Adrenal gland (tissue), 5 donors: ENCODE data around the gene PPP1R37.

Experiments used
- POLR2A ChIP-seq, 2 donors: fragments of 450-650 bp; IDR thresholded peaks; one replicate each; pipeline ENCODE4 v1.6.1; 2017; ENCODE audit warnings: antibody characterized with exemption in 2 of 2, mild to moderate bottlenecking in 2 of 2, moderate library complexity in 1 of 2
- TF ChIP-seq, protein P1 (sequence below), 6 experiments: fragments of 450-650 bp in 4 of 6; fragments of 200-600 bp in 2 of 6; sonication (generic) in 1 of 6; IDR thresholded peaks; 1 replicate in 5 of 6; 2 replicates in 1 of 6; pipeline versions ENCODE4 v1.5.1 to v1.8.0; 2016 to 2021; ENCODE audit warnings: antibody characterized with exemption in 6 of 6, mild to moderate bottlenecking in 2 of 6, moderate library complexity in 1 of 6
- donor health status: DM: no; HTN: no; CAD: no.

DNA sequence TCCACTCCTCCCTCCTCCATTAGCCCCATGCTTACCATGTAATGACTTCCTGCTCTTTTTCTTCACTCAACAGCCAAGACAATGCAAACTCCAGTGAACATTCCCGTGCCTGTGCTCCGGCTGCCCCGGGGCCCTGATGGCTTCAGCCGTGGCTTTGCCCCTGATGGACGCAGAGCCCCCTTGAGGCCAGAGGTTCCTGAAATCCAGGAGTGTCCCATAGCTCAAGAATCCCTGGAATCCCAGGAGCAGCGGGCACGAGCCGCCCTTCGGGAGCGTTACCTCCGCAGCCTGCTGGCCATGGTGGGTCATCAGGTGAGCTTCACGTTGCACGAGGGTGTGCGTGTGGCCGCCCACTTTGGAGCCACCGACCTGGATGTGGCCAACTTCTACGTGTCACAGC is 2.9 kb upstream of the PPP1R37 start:
- TF ChIP-seq, protein P1, sequence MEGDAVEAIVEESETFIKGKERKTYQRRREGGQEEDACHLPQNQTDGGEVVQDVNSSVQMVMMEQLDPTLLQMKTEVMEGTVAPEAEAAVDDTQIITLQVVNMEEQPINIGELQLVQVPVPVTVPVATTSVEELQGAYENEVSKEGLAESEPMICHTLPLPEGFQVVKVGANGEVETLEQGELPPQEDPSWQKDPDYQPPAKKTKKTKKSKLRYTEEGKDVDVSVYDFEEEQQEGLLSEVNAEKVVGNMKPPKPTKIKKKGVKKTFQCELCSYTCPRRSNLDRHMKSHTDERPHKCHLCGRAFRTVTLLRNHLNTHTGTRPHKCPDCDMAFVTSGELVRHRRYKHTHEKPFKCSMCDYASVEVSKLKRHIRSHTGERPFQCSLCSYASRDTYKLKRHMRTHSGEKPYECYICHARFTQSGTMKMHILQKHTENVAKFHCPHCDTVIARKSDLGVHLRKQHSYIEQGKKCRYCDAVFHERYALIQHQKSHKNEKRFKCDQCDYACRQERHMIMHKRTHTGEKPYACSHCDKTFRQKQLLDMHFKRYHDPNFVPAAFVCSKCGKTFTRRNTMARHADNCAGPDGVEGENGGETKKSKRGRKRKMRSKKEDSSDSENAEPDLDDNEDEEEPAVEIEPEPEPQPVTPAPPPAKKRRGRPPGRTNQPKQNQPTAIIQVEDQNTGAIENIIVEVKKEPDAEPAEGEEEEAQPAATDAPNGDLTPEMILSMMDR (IDR thresholded peaks at IDR 0.05): no peak
- TF ChIP-seq POLR2A (IDR thresholded peaks at IDR 0.05): no peak
